ENCODE measurements around the gene GCDH. TPM values are rescaled to one million over a fixed set of nuclear protein-coding genes. Genes with fewer than 3 reads are reported as not detected.
"Not testable (repeated sequence)": the region's sequence is repeated elsewhere in the genome, so short reads cannot be mapped to it uniquely, and the experiment has no call there.

The GCDH gene
- total RNA-seq, 1 donor from 2014 or later: 38.2 TPM

GRCh38 chr19:12884926-12885748, 5.8 kb upstream of the GCDH start:
- peak; percentile 72 for DNase-seq (ENCODE audit: low read depth)
- peak; percentile 53 for TF ChIP-seq CTCF (IDR thresholded peaks at IDR 0.05; ENCODE audit: insufficient read depth, low read length, severe bottlenecking)
- H3K36me3 ChIP-seq (ENCODE audit: control insufficient read depth, insufficient read depth, low read length): no peaks in the 10 kb centered on the region
- peak overlapping the region; percentile 1 for H3K4me3 ChIP-seq (ENCODE audit: low read depth, low read length)
- H3K27me3 ChIP-seq (ENCODE audit: control insufficient read depth, insufficient read depth, low read length): no peaks in the 10 kb centered on the region
- FAIRE-seq: no peak

GRCh38 chr19:12885749-12886650, 5.0 kb upstream of the GCDH start:
- no peak for FAIRE-seq

GRCh38 chr19:12886651-12886968, 4.3 kb upstream of the GCDH start:
- Histone ChIP-seq H3K4me3 (ENCODE audit: low read depth, low read length) (no peak overlapping the region), H3K27me3 (ENCODE audit: control insufficient read depth, insufficient read depth, low read length) (no peaks in the 10 kb centered on the region), H3K36me3 (ENCODE audit: control insufficient read depth, insufficient read depth, low read length) (no peaks in the 10 kb centered on the region)
- DNase-seq (ENCODE audit: low read depth) (no peak), FAIRE-seq (no peak)
- no peak for TF ChIP-seq CTCF (IDR thresholded peaks at IDR 0.05; ENCODE audit: insufficient read depth, low read length, severe bottlenecking)

More at GRCh38 chr19:12885749-12886650, 5.0 kb upstream of the GCDH start:
- DNase-seq (ENCODE audit: low read depth): no peak
- H3K4me3 ChIP-seq (ENCODE audit: low read depth, low read length): peak overlapping the region; percentile 1
- H3K27me3 ChIP-seq (ENCODE audit: control insufficient read depth, insufficient read depth, low read length): no peaks in the 10 kb centered on the region
- no peaks in the 10 kb centered on the region for H3K36me3 ChIP-seq (ENCODE audit: control insufficient read depth, insufficient read depth, low read length)
- no peak for TF ChIP-seq CTCF (IDR thresholded peaks at IDR 0.05; ENCODE audit: insufficient read depth, low read length, severe bottlenecking)

- no peak within 1 kb of the TSS for H3K4me3 ChIP-seq (ENCODE audit: low read depth, low read length)
- H3K36me3 ChIP-seq (ENCODE audit: control insufficient read depth, insufficient read depth, low read length): no peaks in the 10 kb centered on the region
- no peaks in the 10 kb centered on the region for H3K27me3 ChIP-seq (ENCODE audit: control insufficient read depth, insufficient read depth, low read length)
- TF ChIP-seq CTCF (IDR thresholded peaks at IDR 0.05; ENCODE audit: insufficient read depth, low read length, severe bottlenecking): no peak
- FAIRE-seq: no peak
- no peak for DNase-seq (ENCODE audit: low read depth)
Measured at GRCh38 chr19:12886969-12887747, 3.8 kb upstream of the GCDH start, which contains the start of gene KLF1. KLF1 (minus strand) TSS chr19:12887201; CDS start chr19:12887140, 61 bp downstream.

- H3K36me3 ChIP-seq (ENCODE audit: control insufficient read depth, insufficient read depth, low read length): no peaks in the 10 kb centered on the region
- TF ChIP-seq CTCF (IDR thresholded peaks at IDR 0.05; ENCODE audit: insufficient read depth, low read length, severe bottlenecking): no peak
- no peak overlapping the region for H3K4me3 ChIP-seq (ENCODE audit: low read depth, low read length)
- H3K27me3 ChIP-seq (ENCODE audit: control insufficient read depth, insufficient read depth, low read length): no peaks in the 10 kb centered on the region
- DNase-seq (ENCODE audit: low read depth) (no peak), FAIRE-seq (no peak)
Measured at GRCh38 chr19:12888006-12888603, 2.9 kb upstream of the GCDH start.

- DNase-seq (ENCODE audit: low read depth); H3K36me3 ChIP-seq (ENCODE audit: control insufficient read depth, insufficient read depth, low read length); FAIRE-seq; H3K4me3 ChIP-seq (ENCODE audit: low read depth, low read length); H3K27me3 ChIP-seq (ENCODE audit: control insufficient read depth, insufficient read depth, low read length): not testable (repeated sequence)
Measured at GRCh38 chr19:12890299-12890786, 617 bp upstream of the GCDH start.
